UCSD-AML1 (cell line): ENCODE measurements around the gene KRTAP1-4.
"Not testable (repeated sequence)": the region's sequence is repeated elsewhere in the genome, so short reads cannot be mapped to it uniquely, and the experiment has no call there.

Source experiments
- DNase-seq: peaks from one replicate; lab custom pipeline; 2025; ENCODE audit not compliant: unreplicated experiment; lab: John Stamatoyannopoulos, UW

Gene KRTAP1-4

GRCh38 chr17:41008811-41009210, 21.2 kb downstream of the KRTAP1-4 start, which contains the start of gene KRTAP3-1:
KRTAP3-1 (minus strand) TSS chr17:41009128; CDS start chr17:41009074, 54 bp downstream.
- DNase-seq: no peak

DNA sequence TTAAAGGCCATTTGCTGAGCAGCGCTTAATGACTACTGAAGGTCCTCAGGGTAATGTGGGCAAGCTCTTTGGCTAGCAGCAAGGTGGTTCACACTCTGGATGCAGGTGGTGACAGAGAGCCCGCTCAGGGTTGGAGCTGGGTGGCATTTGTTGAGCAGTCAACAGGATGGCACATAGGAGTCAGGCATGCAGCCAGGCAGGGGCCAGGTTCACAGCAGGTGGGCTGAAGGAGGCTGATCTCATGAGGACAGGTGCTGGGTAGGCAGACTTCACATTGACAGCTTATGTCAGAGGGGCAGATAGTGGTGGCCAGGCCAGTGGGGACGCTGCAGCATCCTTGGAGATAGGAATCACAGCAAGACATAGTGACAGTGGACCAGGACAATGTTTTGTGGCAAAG, 25.6 kb downstream of the KRTAP1-4 start:
- DNase-seq: no peak

- DNase-seq: no peak
Measured at GRCh38 chr17:41003926-41004325, 26.1 kb downstream of the KRTAP1-4 start.

GRCh38 chr17:41002814-41003213, 27.2 kb downstream of the KRTAP1-4 start:
- DNase-seq: no peak

DNA sequence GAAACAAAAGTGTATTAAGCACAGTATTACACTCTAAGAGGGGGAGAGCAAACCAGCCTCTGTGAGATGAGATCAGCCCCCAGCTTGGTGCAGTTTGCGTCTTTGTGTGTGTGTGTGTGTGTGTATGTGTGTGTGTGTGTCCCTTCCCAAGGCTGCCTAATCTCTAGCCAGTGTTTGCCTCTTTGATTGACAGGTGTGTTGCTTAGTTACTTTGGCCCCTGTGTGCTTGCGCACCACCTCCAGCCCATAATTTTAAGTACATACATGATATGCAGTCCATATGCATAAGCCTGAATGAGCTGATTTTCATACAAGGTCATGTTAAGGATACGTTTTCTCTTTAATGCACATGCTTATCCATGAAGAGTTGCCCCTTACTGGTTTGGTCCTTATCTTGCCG, 28.2 kb downstream of the KRTAP1-4 start:
- DNase-seq: no peak

- DNase-seq: not testable (repeated sequence)
Measured at GRCh38 chr17:40999563-40999962, 30.4 kb downstream of the KRTAP1-4 start, which contains the start of gene KRTAP3-2. KRTAP3-2 (minus strand) TSS chr17:40999906; CDS start chr17:40999853, 53 bp downstream.

GRCh38 chr17:40997361-40997760, 32.6 kb downstream of the KRTAP1-4 start:
- no peak for DNase-seq

GRCh38 chr17:40996829-40997228, 33.2 kb downstream of the KRTAP1-4 start:
- DNase-seq: no peak

DNA sequence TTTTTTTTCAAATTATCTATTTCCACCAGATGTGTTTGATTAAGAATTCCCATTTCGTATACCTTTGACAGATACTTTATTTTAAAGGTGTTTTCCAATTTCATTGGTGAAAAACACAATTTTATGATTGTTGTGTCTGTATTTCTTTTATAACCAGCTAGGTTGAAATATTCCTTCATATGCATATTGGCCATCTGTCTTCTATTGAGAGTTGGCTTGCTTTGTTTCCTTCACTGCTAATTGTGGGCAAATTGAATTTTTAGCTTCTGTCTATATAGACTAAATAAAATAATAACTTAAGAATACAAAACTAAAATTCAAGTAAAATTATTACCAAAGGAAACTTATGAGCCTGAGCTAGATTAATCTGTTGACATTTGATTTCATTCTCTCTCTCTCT, 34.9 kb downstream of the KRTAP1-4 start:
- no peak for DNase-seq

- DNase-seq: no peak
Measured at GRCh38 chr17:40993839-40994238, 36.2 kb downstream of the KRTAP1-4 start, which contains the start of gene KRTAP3-3. KRTAP3-3 (minus strand) TSS chr17:40994164; CDS start chr17:40994097, 67 bp downstream.

DNA sequence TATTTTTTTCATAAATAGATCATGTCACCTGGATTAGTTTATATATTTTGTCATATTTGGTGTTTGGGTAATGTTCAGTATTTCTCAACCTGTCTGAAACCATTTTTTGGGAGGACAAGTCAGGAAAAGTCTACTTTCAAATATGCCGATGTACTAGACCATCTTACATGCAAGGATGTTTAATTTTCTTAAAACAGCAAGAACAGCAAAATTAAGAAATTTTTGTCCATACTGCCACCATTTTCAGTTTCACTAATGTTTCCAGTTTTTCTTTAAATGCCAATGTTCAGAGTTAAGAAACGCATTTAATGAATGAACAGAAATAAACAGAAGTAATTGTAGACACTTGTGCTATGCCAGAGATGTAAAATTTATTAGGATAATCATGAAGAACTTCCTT, 36.9 kb downstream of the KRTAP1-4 start:
- no peak for DNase-seq

- no peak for DNase-seq
Measured at GRCh38 chr17:40992666-40993065, 37.3 kb downstream of the KRTAP1-4 start.

- no peak for DNase-seq
Measured at GRCh38 chr17:40986920-40987319, 43.1 kb downstream of the KRTAP1-4 start.

GRCh38 chr17:40984226-40984625, 45.8 kb downstream of the KRTAP1-4 start, which contains the start of gene KRT40:
KRT40 (minus strand) TSS chr17:40984326; CDS start chr17:40984273, 53 bp downstream.
- DNase-seq: no peak

GRCh38 chr17:40981115-40981514, 48.9 kb downstream of the KRTAP1-4 start:
- no peak for DNase-seq

- DNase-seq: no peak
Measured at GRCh38 chr17:40980596-40980995, 49.4 kb downstream of the KRTAP1-4 start.

DNA sequence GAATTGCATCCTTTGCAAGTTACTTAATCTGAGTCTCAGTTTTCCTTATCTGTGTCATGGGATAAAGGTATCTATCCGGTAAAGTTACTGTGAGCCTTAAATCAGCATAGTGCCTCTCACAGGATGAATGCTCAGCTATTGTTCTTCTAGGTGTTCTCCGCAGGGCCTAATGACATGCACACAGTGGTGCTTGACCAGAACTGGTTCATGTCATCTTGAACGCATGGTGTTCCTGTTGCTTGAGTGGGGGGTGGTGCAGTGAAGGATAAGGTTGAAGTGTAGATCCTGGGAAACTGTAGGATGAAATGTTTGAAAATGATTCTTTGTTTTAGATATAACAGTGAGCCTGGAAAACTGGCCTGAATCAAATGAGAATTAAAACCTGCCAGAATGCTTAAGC, 49.9 kb downstream of the KRTAP1-4 start:
- DNase-seq: no peak
